ENCODE results near the gene NUDT16. TPM values are rescaled to one million over a fixed set of nuclear protein-coding genes. Genes with fewer than 3 reads are reported as not detected.

NUDT16 gene
- total and polyA plus RNA-seq, 2 experiments from 2014 or later, result 27.8 to 33.5 TPM

GRCh38 chr3:131349454-131349853 is 32.1 kb upstream of the NUDT16 start:
- Histone ChIP-seq H3K9me2 (replicated peaks; ENCODE audit: insufficient read depth) (no peaks in the 10 kb centered on the region), H3K27me3 (no peaks in the 10 kb centered on the region), H2AFZ (no peak overlapping the region), H3K4me3 (no peak overlapping the region), H4K20me1 (ENCODE audit: insufficient read depth, poor library complexity, severe bottlenecking) (no peaks in the 10 kb centered on the region), H3K36me3 (replicated peaks; ENCODE audit: insufficient read depth, low read depth) (no peaks in the 10 kb centered on the region), H3K4me2 (no peak overlapping the region), H3K9me3 (ENCODE audit: low read depth) (no peaks in the 10 kb centered on the region), H3K4me1 (ENCODE audit: insufficient read depth) (no peaks in the 10 kb centered on the region), H3K27ac (no peak overlapping the region), H3K79me2 (no peaks in the 10 kb centered on the region)
- DNase-seq (ENCODE audit: low spot score), result no peak
- TF ChIP-seq EZH2phosphoT487 (IDR thresholded peaks at IDR 0.05; ENCODE audit: low read depth, severe bottlenecking, unreplicated experiment), result no peak
- no peak for TF ChIP-seq EZH2 (IDR thresholded peaks at IDR 0.05; ENCODE audit: borderline replicate concordance)
- no peak for TF ChIP-seq CTCF (IDR thresholded peaks at IDR 0.05; ENCODE audit: poor library complexity)
- WGBS (ENCODE audit: low lambda C conversion rate, missing lambda C conversion rate), result 95% methylated on average over 5 of the region's 5 CpGs

GRCh38 chr3:131349946-131350347 is 31.6 kb upstream of the NUDT16 start:
- DNase-seq (ENCODE audit: low spot score), result peak; percentile 23
- Histone ChIP-seq H3K79me2 (no peaks in the 10 kb centered on the region), H3K27ac (no peak overlapping the region), H3K4me2 (no peak overlapping the region), H3K9me2 (replicated peaks; ENCODE audit: insufficient read depth) (no peaks in the 10 kb centered on the region), H4K20me1 (ENCODE audit: insufficient read depth, poor library complexity, severe bottlenecking) (no peaks in the 10 kb centered on the region), H3K27me3 (no peaks in the 10 kb centered on the region), H2AFZ (no peak overlapping the region), H3K4me3 (no peak overlapping the region), H3K36me3 (replicated peaks; ENCODE audit: insufficient read depth, low read depth) (no peaks in the 10 kb centered on the region), H3K9me3 (ENCODE audit: low read depth) (no peaks in the 10 kb centered on the region), H3K4me1 (ENCODE audit: insufficient read depth) (no peaks in the 10 kb centered on the region)
- WGBS (ENCODE audit: low lambda C conversion rate, missing lambda C conversion rate), result 56% methylated on average over 4 of the region's 4 CpGs
- TF ChIP-seq CTCF (IDR thresholded peaks at IDR 0.05; ENCODE audit: poor library complexity) (no peak), EZH2 (IDR thresholded peaks at IDR 0.05; ENCODE audit: borderline replicate concordance) (no peak), EZH2phosphoT487 (IDR thresholded peaks at IDR 0.05; ENCODE audit: low read depth, severe bottlenecking, unreplicated experiment) (no peak)

- Histone ChIP-seq H3K9me2 (replicated peaks; ENCODE audit: insufficient read depth) (no peaks in the 10 kb centered on the region), H3K4me2 (no peak overlapping the region), H3K9me3 (ENCODE audit: low read depth) (no peaks in the 10 kb centered on the region)
Observed at GRCh38 chr3:131350506-131350905, 31.1 kb upstream of the NUDT16 start.

More at GRCh38 chr3:131350506-131350905, 31.1 kb upstream of the NUDT16 start:
- Histone ChIP-seq H2AFZ (no peak overlapping the region), H3K27ac (no peak overlapping the region), H3K79me2 (no peaks in the 10 kb centered on the region), H3K27me3 (no peaks in the 10 kb centered on the region), H3K36me3 (replicated peaks; ENCODE audit: insufficient read depth, low read depth) (no peaks in the 10 kb centered on the region), H3K4me1 (ENCODE audit: insufficient read depth) (no peaks in the 10 kb centered on the region), H3K4me3 (no peak overlapping the region), H4K20me1 (ENCODE audit: insufficient read depth, poor library complexity, severe bottlenecking) (no peaks in the 10 kb centered on the region)
- TF ChIP-seq EZH2phosphoT487 (IDR thresholded peaks at IDR 0.05; ENCODE audit: low read depth, severe bottlenecking, unreplicated experiment) (no peak), CTCF (IDR thresholded peaks at IDR 0.05; ENCODE audit: poor library complexity) (no peak), EZH2 (IDR thresholded peaks at IDR 0.05; ENCODE audit: borderline replicate concordance) (no peak)
- 100% methylated on average over 1 of the region's 1 CpG for WGBS (ENCODE audit: low lambda C conversion rate, missing lambda C conversion rate)
- DNase-seq (ENCODE audit: low spot score), result no peak

All from hepatocyte (in vitro differentiated cells).